ENCODE measurements around the gene IFNK. TPM values are rescaled to one million over a fixed set of nuclear protein-coding genes. Genes with fewer than 3 reads are reported as not detected.

IFNK gene
- total and polyA plus RNA-seq, 7 donors = not detected

DNA sequence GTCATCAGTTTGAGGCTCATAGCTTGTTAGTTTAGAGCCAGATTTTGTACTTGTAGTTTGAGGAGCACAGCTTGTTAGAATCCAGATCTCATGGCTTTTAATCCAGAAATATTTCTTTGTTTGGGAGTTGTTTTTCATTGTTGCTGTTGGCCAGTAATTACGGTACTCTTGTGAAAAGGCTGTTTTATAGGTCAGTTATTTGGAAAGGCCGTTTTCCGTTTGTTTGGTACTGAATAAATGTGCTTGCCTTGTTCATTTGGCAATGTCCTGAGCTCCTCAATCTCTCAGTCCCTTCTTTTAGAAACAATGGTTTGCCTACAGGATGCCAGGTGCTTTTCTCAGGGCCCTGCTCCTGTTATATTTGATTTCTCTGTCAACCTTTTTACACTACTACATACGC is 10.0 kb downstream of the IFNK start:
- H3K27ac ChIP-seq = peak overlapping the region; percentile 45 to 69 (median 60)

GRCh38 chr9:27534658-27535209 is 10.6 kb downstream of the IFNK start:
- Histone ChIP-seq H3K27me3 (no peaks in the 10 kb centered on the region), H3K4me3 (no peak overlapping the region), H3K36me3 (no peaks in the 10 kb centered on the region), H3K4me1 (peaks cover 0 to 60% (median 54%) of the 10 kb centered on the region in 4 donors), H3K27ac (peak overlapping the region; percentile 45 to 69 (median 60)), H3K9me3 (no peaks in the 10 kb centered on the region)
- no peak for DNase-seq
- WGBS, 2 donors = 79 to 88% methylated on average over 3 of the region's 3 CpGs
- intact Hi-C loops (cut with DNase I) = loop anchor here (10.0 kb wide), 1 partner anchor 580 kb away; the partner anchor contains the start of gene IFT74
- TF ChIP-seq POLR2AphosphoS5 (IDR thresholded peaks at IDR 0.05) (no peak), CTCF (IDR thresholded peaks at IDR 0.05) (no peak), POLR2A (IDR thresholded peaks at IDR 0.05) (no peak), EP300 (IDR thresholded peaks at IDR 0.05) (no peak)

More for the DNA sequence above, 10.0 kb downstream of the IFNK start:
- WGBS, 2 donors = 62 to 69% methylated on average over 4 of the region's 4 CpGs
- TF ChIP-seq POLR2A (IDR thresholded peaks at IDR 0.05) (no peak), POLR2AphosphoS5 (IDR thresholded peaks at IDR 0.05) (peak in 2 of 4 donors; percentile 24 to 49)
- Histone ChIP-seq H3K4me3 (no peak overlapping the region), H3K36me3 (no peaks in the 10 kb centered on the region), H3K27me3 (no peaks in the 10 kb centered on the region), H3K9me3 (no peaks in the 10 kb centered on the region), H3K4me1 (peaks cover 0 to 55% (median 48%) of the 10 kb centered on the region in 4 donors)
- DNase-seq = no peak
- intact Hi-C loops (cut with DNase I) = loop anchor here (10.0 kb wide), 1 partner anchor 579 kb away; the partner anchor contains the start of gene IFT74

GRCh38 chr9:27535701-27536118 is 11.6 kb downstream of the IFNK start:
- H3K4me3 ChIP-seq = no peak overlapping the region
- H3K27me3 ChIP-seq = no peaks in the 10 kb centered on the region
- peak overlapping the region in 1 of 4 donors; percentile 32 for H3K27ac ChIP-seq
- no peaks in the 10 kb centered on the region for H3K9me3 ChIP-seq
- TF ChIP-seq CTCF (IDR thresholded peaks at IDR 0.05) (no peak), POLR2AphosphoS5 (IDR thresholded peaks at IDR 0.05) (no peak), EP300 (IDR thresholded peaks at IDR 0.05) (no peak), POLR2A (IDR thresholded peaks at IDR 0.05) (no peak)
- DNase-seq = no peak
- 68 to 72% methylated on average over 3 of the region's 3 CpGs for WGBS, 2 donors
- H3K36me3 ChIP-seq = no peaks in the 10 kb centered on the region
- intact Hi-C loops (cut with DNase I) = loop anchor here (10.0 kb wide), 1 partner anchor 581 kb away; the partner anchor contains the start of gene IFT74
- H3K4me1 ChIP-seq = peaks cover 0 to 65% (median 60%) of the 10 kb centered on the region in 4 donors

DNA sequence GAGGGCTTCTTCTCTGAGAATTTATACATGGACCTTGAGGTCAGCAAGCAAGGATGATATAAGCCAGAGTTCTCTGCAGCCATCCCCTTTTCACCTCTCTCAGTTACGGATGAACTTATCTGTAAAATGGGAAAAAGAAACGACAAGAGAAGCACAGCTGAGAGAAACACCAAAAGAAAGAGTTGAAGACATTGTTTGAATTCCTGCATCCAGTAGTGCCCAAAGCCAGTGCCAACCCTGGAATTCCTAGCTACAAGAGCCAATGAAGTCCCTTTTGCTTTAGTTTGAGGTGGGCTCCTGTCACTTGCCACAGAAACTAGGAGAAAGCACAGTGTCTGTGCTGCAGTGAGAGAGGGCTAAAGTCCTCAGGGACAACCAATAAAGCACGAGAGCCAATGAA is 12.1 kb downstream of the IFNK start:
- TF ChIP-seq CTCF (IDR thresholded peaks at IDR 0.05) = no peak
- TF ChIP-seq POLR2AphosphoS5 (IDR thresholded peaks at IDR 0.05) = no peak
- no peak for TF ChIP-seq POLR2A (IDR thresholded peaks at IDR 0.05)
- TF ChIP-seq EP300 (IDR thresholded peaks at IDR 0.05) = no peak
- H3K9me3 ChIP-seq = no peaks in the 10 kb centered on the region
- no peak for DNase-seq
- no peak overlapping the region for H3K4me3 ChIP-seq
- intact Hi-C loops (cut with DNase I) = loop anchor here (10.0 kb wide), 1 partner anchor 581 kb away; the partner anchor contains the start of gene IFT74
- no peaks in the 10 kb centered on the region for H3K27me3 ChIP-seq
- H3K4me1 ChIP-seq = peaks cover 0 to 69% (median 64%) of the 10 kb centered on the region in 4 donors
- H3K36me3 ChIP-seq = no peaks in the 10 kb centered on the region
- H3K27ac ChIP-seq = peak overlapping the region in 2 of 4 donors; percentile 32 to 84
- WGBS, 2 donors = 64 to 83% methylated on average over 3 of the region's 3 CpGs

GRCh38 chr9:27537027-27537435 is 12.9 kb downstream of the IFNK start:
- Histone ChIP-seq H3K9me3 (no peaks in the 10 kb centered on the region), H3K27me3 (no peaks in the 10 kb centered on the region), H3K27ac (peak overlapping the region in 2 of 4 donors; percentile 32 to 84), H3K4me1 (peaks cover 0 to 75% (median 69%) of the 10 kb centered on the region in 4 donors), H3K4me3 (no peak overlapping the region), H3K36me3 (no peaks in the 10 kb centered on the region)
- no peak for TF ChIP-seq EP300 (IDR thresholded peaks at IDR 0.05)
- TF ChIP-seq POLR2A (IDR thresholded peaks at IDR 0.05) = no peak
- TF ChIP-seq POLR2AphosphoS5 (IDR thresholded peaks at IDR 0.05) = no peak
- TF ChIP-seq CTCF (IDR thresholded peaks at IDR 0.05) = no peak
- WGBS, 2 donors = 59 to 70% methylated on average over 7 of the region's 7 CpGs
- no peak for DNase-seq
- intact Hi-C loops (cut with DNase I) = loop anchor here (10.0 kb wide), 1 partner anchor 582 kb away; the partner anchor contains the start of gene IFT74
